Natural killer cell (primary cell): ENCODE measurements around the gene HSD17B10. TPM values are rescaled to one million over a fixed set of nuclear protein-coding genes. Genes with fewer than 3 reads are reported as not detected.
A peak's percentile ranks its signal among the peaks of the same experiment; 100 is the strongest.

Experiments used
- ATAC-seq, 3 donors: fragments of 150-1000 bp in 2 of 3; fragments of 200-7000 bp in 1 of 3; cut with Tn5 transposase; 1 replicate in 1 of 3; 2 replicates in 2 of 3; pipeline ENCODE4 v1.10.0; 2021; ENCODE audit warnings: mild to moderate bottlenecking in 2 of 3, moderate library complexity in 2 of 3
- DNase-seq, 2 donors: peaks; one replicate each; pipeline versions ENCODE4 v3.0.0 to v3.0.0-alpha.2; 2013 to 2021; ENCODE audit warnings: mixed read lengths in 1 of 2
- H3K27ac ChIP-seq: one replicate; pipeline ENCODE4 v1.5.1; 2013; ENCODE audit warnings: mild to moderate bottlenecking, low read length
- H3K27me3 ChIP-seq: one replicate; pipeline ENCODE4 v1.6.1; 2013; ENCODE audit warnings: low read length; ENCODE audit not compliant: control insufficient read depth, insufficient read depth
- H3K36me3 ChIP-seq: one replicate; pipeline ENCODE4 v1.6.1; 2013; ENCODE audit warnings: low read length; ENCODE audit not compliant: control insufficient read depth, insufficient read depth
- H3K4me1 ChIP-seq: one replicate; pipeline ENCODE4 v1.6.1; 2013; ENCODE audit warnings: low read length; ENCODE audit not compliant: control insufficient read depth, insufficient read depth
- H3K4me3 ChIP-seq: one replicate; pipeline ENCODE4 v1.5.1; 2013; ENCODE audit warnings: low read length
- H3K9me3 ChIP-seq: one replicate; pipeline ENCODE4 v1.6.1; 2013; ENCODE audit warnings: low read length; ENCODE audit not compliant: control insufficient read depth, insufficient read depth
- H3K27ac Mint-ChIP-seq, 2 donors: one replicate each; pipeline ENCODE4 v1.8.0; 2022; ENCODE audit warnings: mild to moderate bottlenecking in 2 of 2, mixed read lengths in 2 of 2, moderate library complexity in 1 of 2
- H3K27me3 Mint-ChIP-seq, 2 donors: one replicate each; pipeline ENCODE4 v1.8.0; 2022; ENCODE audit warnings: low read depth in 2 of 2, mixed read lengths in 2 of 2
- H3K36me3 Mint-ChIP-seq: one replicate; pipeline ENCODE4 v1.8.0; 2022; ENCODE audit warnings: mixed read lengths
- H3K4me1 Mint-ChIP-seq, 2 donors: one replicate each; pipeline ENCODE4 v1.8.0; 2022; ENCODE audit warnings: mixed read lengths in 2 of 2
- H3K4me3 Mint-ChIP-seq: one replicate; pipeline ENCODE4 v1.8.0; 2022; ENCODE audit warnings: mild to moderate bottlenecking, moderate library complexity, mixed read lengths
- H3K9me3 Mint-ChIP-seq, 2 donors: one replicate each; pipeline ENCODE4 v1.8.0; 2022; ENCODE audit warnings: mixed read lengths in 2 of 2
- CTCF ChIP-seq: fragments of 200-600 bp; IDR thresholded peaks from one replicate; pipeline ENCODE4 v1.8.0; 2022; ENCODE audit warnings: antibody characterized with exemption
- WGBS: methylation state at CpG from one replicate; pipeline ENCODE4 v1.1.7; 2013; ENCODE audit warnings: missing lambda C conversion rate; ENCODE audit not compliant: insufficient coverage; 5-methylcytosine and 5-hydroxymethylcytosine counted together
- intact Hi-C: fragments of 100-400 bp; cut with micrococcal nuclease; formaldehyde crosslinking; loops from one replicate; pipeline ENCODE4 v1.14.2; 2022
- total RNA-seq, 4 donors: library from RNA; stranded (reverse); fragments of 120-200 nt in 1 of 4; gene quantifications; one replicate each; pipeline versions ENCODE4 v1.2.3 to v1.2.4, GENCODE V29; 2013 to 2022

The HSD17B10 gene
- total RNA-seq, 3 donors from 2014 or later (not counting 1 experiment from before 2014, with no cell fraction given) = 49.2 to 56.4 (median 54.3) TPM

DNA sequence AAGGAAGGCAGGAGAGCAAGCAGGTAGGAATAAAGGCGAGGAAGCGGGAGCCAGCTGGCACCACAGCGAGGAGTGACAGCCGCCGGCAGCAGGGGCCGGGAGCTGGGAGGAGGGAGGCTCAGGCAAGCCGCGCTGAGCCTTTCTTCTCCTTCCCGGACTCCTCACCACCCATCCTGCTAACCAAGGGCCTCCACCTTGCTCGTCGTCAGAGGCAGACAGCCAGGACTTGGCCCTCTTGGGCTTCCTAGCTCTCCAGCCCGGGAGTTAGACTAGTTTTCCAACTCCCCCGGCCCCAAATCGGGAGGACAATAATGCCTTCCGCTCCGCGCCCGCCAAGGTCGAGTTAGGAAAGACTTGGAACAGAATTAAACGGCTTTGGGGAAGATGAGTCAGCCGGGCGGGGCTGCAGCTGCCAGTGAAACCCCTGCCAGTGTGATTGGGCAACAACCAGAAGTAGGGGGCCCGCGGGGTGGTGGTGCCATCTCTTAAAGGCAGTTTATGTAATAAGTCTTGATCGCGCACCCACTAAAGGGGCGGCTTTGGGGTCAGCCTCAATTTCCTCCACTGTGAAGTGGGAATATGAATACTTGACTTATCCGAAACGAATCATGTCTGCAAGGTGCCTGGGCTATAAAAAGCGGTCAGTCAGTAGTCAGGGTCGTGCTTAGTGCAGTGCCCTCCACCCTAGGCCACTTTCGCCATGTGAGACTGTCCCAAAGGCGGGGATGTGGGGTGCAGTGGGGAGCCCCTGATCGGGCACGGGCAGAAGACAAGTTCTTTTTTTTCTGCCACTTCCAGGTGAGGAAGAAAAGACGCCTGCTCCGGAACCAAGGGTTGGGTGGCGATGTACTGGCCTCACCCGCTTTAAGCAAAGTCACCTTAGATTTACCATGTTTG is 6.7 kb upstream of the HSD17B10 start:
- Mint-ChIP-seq H3K4me1 (peaks cover 5 to 9% of the 10 kb centered on the region in 2 donors), H3K27me3 (peaks cover 8 to 25% of the 10 kb centered on the region in 2 donors), H3K9me3 (no peaks in the 10 kb centered on the region), H3K27ac (peak overlapping the region in 1 of 2 donors; percentile 77), H3K36me3 (no peaks in the 10 kb centered on the region), H3K4me3 (peak overlapping the region; percentile 77)
- peaks cover 18% of the 10 kb centered on the region for H3K4me1 ChIP-seq
- peak overlapping the region; percentile 35 for H3K4me3 ChIP-seq
- no peak overlapping the region for H3K27ac ChIP-seq
- H3K36me3 ChIP-seq = no peaks in the 10 kb centered on the region
- intact Hi-C loops = no loop called here
- DNase-seq (peak; percentile 16 to 17), ATAC-seq (peak; percentile 2 to 24 (median 10))
- no peak for TF ChIP-seq CTCF
- no peaks in the 10 kb centered on the region for H3K27me3 ChIP-seq
- WGBS = 26% methylated on average over 37 of the region's 39 CpGs
- H3K9me3 ChIP-seq = no peaks in the 10 kb centered on the region

- no peak for ATAC-seq
- no peaks in the 10 kb centered on the region for H3K27me3 ChIP-seq
- Mint-ChIP-seq H3K4me3 (peak overlapping the region; percentile 74), H3K9me3 (no peaks in the 10 kb centered on the region), H3K27me3 (peaks cover 8 to 25% of the 10 kb centered on the region in 2 donors), H3K36me3 (no peaks in the 10 kb centered on the region), H3K27ac (peak overlapping the region in 1 of 2 donors; percentile 77), H3K4me1 (peaks cover 5 to 9% of the 10 kb centered on the region in 2 donors)
- H3K4me3 ChIP-seq = no peak overlapping the region
- DNase-seq = no peak
- peaks cover 18% of the 10 kb centered on the region for H3K4me1 ChIP-seq
- intact Hi-C loops = no loop called here
- no peaks in the 10 kb centered on the region for H3K36me3 ChIP-seq
- TF ChIP-seq CTCF = no peak
- H3K27ac ChIP-seq = no peak overlapping the region
- H3K9me3 ChIP-seq = no peaks in the 10 kb centered on the region
- WGBS = no CpG with 5 or more reads among the region's 5 CpGs
These were observed 5.9 kb upstream of the HSD17B10 start for GRCh38 chrX:53440101-53440500.

DNA sequence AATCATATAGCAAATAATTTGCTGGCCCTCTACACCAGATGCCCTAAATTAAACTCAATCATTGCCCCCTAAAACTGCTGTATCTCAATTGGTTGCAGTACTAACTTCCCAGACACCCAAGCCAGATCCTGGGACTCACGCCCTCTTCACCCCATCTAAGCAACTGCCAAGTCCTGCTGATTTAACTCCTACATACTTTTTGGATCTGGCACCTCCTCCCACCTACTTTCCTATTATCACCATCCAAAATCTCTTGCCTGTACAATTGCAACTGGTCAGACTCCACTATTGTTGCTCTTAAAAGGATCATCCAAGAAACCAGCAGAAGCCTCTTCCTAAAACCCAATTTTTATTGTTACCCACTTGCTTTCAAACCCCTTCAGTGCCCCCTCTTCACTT is 4.7 kb upstream of the HSD17B10 start:
- Histone ChIP-seq H3K9me3 (no peaks in the 10 kb centered on the region), H3K27ac (no peak overlapping the region), H3K27me3 (no peaks in the 10 kb centered on the region), H3K4me3 (no peak overlapping the region), H3K4me1 (peaks cover 24% of the 10 kb centered on the region), H3K36me3 (no peaks in the 10 kb centered on the region)
- no peak for TF ChIP-seq CTCF
- WGBS = 93% methylated on average over 1 of the region's 1 CpG
- Mint-ChIP-seq H3K9me3 (no peaks in the 10 kb centered on the region), H3K27ac (no peak overlapping the region), H3K36me3 (no peaks in the 10 kb centered on the region), H3K4me1 (peaks cover 17 to 18% of the 10 kb centered on the region in 2 donors), H3K27me3 (peaks cover 8 to 25% of the 10 kb centered on the region in 2 donors), H3K4me3 (no peak overlapping the region)
- intact Hi-C loops = no loop called here
- ATAC-seq = no peak
- no peak for DNase-seq
